ENCODE data around the gene LRRC72.

GRCh38 chr7:16564909-16565426 lies 38.3 kb downstream of the LRRC72 start:
- TF ChIP-seq CTCF (optimal IDR thresholded peaks at IDR 0.05 in 1 of 3, IDR thresholded peaks at IDR 0.05 in 1 of 3, conservative IDR thresholded peaks at IDR 0.05 in 1 of 3; ENCODE audit: extremely low read depth in 1 of 3, insufficient read depth in 2 of 3, low read length in 3 of 3) (peak; percentile 3 to 61 (median 51)), EZH2 (IDR thresholded peaks at IDR 0.05; ENCODE audit: low read length) (no peak)

All from keratinocyte (primary cell).